Stimulated activated naive CD8-positive, alpha-beta T cell treated with anti-CD3 and anti-CD28 coated beads, Interleukin-15, Interleukin-2, amounts not matched to agents 100 ng/mL and 50 ng/mL, for 24 hours (primary cell): ENCODE measurements around the gene ZCCHC2.

Source experiments
- H3K27ac Mint-ChIP-seq: one replicate; pipeline ENCODE4 v1.8.0; 2021; ENCODE audit warnings: mild to moderate bottlenecking, mixed read lengths
- H3K27me3 Mint-ChIP-seq: one replicate; pipeline ENCODE4 v1.8.0; 2021; ENCODE audit warnings: mixed read lengths
- H3K36me3 Mint-ChIP-seq: one replicate; pipeline ENCODE4 v1.8.0; 2021; ENCODE audit warnings: low read depth, mixed read lengths
- H3K4me1 Mint-ChIP-seq: one replicate; pipeline ENCODE4 v1.8.0; 2021; ENCODE audit warnings: low read depth, mixed read lengths
- H3K4me3 Mint-ChIP-seq: one replicate; pipeline ENCODE4 v1.8.0; 2021; ENCODE audit warnings: mild to moderate bottlenecking, mixed read lengths
- H3K9me3 Mint-ChIP-seq: one replicate; pipeline ENCODE4 v1.8.0; 2021; ENCODE audit warnings: mixed read lengths

ZCCHC2 gene

DNA sequence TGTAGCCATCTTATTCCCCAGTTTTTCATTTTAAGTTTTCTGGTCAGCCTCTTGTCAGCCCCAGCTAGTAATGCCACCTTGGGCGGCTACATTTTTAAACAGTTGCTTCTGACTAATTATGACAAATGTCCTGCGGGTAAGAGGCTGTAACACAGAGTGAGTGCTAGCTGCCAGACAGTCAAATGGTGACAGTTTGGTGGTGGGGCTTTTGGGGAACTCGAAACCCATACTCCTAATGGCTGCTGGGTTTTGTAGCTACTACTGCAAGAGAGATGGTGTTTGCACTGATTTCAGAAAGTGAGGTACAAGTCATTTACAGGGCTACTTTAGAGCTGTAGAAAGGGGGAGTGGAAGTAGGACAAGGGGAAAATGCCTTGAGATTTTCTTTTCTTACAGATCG lies 48.2 kb downstream of the ZCCHC2 start:
- H3K4me3 Mint-ChIP-seq: no peak overlapping the region
- peaks cover 88% of the 10 kb centered on the region for H3K36me3 Mint-ChIP-seq
- H3K9me3 Mint-ChIP-seq: no peaks in the 10 kb centered on the region
- no peaks in the 10 kb centered on the region for H3K27me3 Mint-ChIP-seq
- H3K4me1 Mint-ChIP-seq: peaks cover 12% of the 10 kb centered on the region
- peak overlapping the region; percentile 57 for H3K27ac Mint-ChIP-seq

DNA sequence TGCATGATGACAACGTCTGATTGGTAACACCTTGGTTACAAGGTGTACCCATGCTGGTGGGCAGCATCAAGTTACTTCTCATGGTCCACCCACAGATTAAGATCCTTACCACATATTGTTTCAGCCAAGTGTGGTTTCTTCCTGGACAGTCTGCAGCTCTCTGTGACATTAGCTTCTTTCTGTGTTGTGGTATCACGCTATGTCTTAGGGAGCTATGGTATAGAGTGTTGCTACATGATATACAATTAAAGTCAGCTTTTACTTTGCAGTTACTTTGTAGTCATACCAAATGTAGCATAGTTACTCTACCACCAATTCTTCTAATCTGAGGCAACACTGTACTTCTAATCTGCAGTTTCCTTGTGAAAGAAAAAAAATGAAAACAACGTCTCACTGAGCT lies 48.8 kb downstream of the ZCCHC2 start:
- Mint-ChIP-seq H3K27ac (no peak overlapping the region), H3K4me3 (no peak overlapping the region), H3K36me3 (peaks cover 88% of the 10 kb centered on the region), H3K4me1 (peaks cover 17% of the 10 kb centered on the region), H3K9me3 (no peaks in the 10 kb centered on the region), H3K27me3 (no peaks in the 10 kb centered on the region)

DNA sequence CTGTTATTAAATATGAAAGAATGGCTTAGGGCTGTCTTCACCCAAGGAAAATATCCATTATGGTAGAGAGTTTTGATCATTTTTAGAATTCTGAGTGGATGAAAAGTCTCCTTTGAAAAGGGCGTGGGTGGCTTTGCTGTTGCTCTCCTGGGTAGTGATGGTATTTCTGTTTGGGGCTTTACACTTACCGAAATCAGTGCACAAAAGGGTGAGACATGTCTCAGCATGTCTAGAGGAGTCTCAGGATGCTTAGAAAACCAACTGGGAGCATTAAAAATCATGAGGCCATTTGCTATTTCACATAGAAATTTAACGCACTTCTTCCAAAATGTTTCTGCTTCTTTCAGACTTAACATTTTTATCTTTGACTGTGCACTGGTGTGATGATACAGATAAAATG lies 49.6 kb downstream of the ZCCHC2 start:
- peaks cover 25% of the 10 kb centered on the region for H3K4me1 Mint-ChIP-seq
- peaks cover 91% of the 10 kb centered on the region for H3K36me3 Mint-ChIP-seq
- H3K27me3 Mint-ChIP-seq: no peaks in the 10 kb centered on the region
- H3K9me3 Mint-ChIP-seq: no peaks in the 10 kb centered on the region
- no peak overlapping the region for H3K4me3 Mint-ChIP-seq
- H3K27ac Mint-ChIP-seq: no peak overlapping the region

DNA sequence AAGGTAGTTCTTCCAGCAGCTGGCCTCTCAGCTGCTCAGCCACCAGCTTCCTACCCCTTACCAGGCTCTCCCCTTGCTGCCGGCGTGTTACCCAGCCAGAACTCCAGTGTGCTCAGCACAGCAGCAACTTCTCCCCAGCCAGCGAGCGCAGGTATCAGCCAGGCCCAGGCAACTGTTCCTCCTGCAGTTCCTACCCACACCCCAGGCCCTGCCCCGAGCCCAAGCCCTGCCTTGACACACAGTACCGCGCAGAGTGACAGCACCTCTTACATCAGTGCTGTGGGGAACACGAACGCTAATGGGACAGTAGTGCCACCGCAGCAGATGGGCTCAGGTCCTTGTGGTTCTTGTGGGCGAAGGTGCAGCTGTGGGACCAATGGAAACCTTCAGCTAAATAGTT lies 52.0 kb downstream of the ZCCHC2 start:
- no peaks in the 10 kb centered on the region for H3K27me3 Mint-ChIP-seq
- H3K9me3 Mint-ChIP-seq: no peaks in the 10 kb centered on the region
- H3K4me1 Mint-ChIP-seq: peaks cover 30% of the 10 kb centered on the region
- peaks cover 76% of the 10 kb centered on the region for H3K36me3 Mint-ChIP-seq
- no peak overlapping the region for H3K4me3 Mint-ChIP-seq
- H3K27ac Mint-ChIP-seq: no peak overlapping the region

DNA sequence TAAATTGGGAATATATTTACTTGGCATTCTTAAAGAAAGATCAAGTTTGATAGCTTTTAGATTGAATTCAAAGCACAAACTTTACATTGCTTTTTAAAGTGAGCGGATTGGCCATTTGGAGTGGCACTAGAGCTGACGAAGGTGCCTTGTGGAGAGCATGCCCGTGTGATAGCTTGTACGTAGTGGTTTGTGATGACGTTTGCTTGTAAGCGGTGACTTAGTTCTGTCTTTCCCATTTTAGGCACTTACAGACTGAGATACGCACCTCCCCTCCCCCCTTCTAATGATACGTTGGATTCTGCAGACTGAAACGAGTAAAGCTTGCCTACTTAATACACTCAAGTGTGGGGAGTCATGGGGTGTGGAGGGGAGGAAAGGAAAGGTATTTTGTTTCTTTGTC lies 53.4 kb downstream of the ZCCHC2 start:
- peaks cover 66% of the 10 kb centered on the region for H3K36me3 Mint-ChIP-seq

DNA sequence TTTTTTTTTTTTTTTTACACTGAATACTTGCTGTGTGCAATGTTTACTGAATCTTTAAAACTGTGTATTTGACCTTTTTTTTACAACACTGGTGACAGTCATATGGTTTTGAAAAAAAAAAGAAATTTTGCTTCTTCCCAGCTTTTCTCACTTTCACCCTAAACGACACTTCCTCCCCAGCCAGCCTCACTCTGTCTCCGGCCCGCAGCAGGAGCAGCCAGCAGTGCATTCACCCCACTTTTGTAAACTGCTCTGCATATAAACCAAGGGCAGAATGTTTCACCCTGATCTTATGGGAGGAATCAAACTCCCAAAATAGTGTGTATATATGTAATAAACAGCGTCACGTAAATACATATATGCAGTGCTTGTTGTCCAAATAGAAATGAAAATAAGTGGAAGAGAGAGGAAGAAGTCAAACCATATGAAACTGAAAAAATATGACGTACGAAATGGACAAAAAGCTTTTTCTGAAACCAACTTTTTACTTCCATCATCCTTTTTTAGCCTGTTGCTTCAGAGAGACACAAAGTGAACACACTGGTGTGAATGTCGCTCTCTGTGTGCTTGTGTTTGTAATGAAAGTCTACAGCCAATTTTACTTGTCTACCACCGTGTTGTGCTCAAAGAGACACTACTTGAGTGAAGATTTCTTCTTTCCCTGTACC lies 54.2 kb downstream of the ZCCHC2 start:
- no peak overlapping the region for H3K4me3 Mint-ChIP-seq
- no peak overlapping the region for H3K27ac Mint-ChIP-seq

More for the DNA sequence above, 53.4 kb downstream of the ZCCHC2 start:
- Mint-ChIP-seq H3K27ac (no peak overlapping the region), H3K4me1 (peaks cover 23% of the 10 kb centered on the region), H3K27me3 (no peaks in the 10 kb centered on the region), H3K4me3 (no peak overlapping the region), H3K9me3 (no peaks in the 10 kb centered on the region)

DNA sequence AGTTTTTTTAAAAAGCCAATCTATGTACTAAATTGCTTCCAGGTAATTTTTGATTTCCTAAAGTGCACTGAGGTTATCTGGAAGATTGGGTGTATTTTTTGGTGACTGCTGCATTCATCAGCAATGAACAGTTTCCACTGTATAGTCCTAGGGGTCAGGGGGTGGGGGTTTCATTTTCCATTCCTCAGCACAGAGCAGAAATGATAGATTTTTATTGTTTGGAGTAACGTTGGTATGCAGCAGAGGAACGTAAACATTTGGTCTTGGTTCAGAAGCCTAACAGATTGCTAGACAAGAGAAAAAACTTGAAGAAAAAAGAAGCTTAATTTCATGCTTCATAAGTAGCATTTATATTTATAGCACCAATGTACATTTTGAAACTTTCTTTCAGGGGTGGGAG lies 54.9 kb downstream of the ZCCHC2 start:
- H3K9me3 Mint-ChIP-seq: no peaks in the 10 kb centered on the region
- no peak overlapping the region for H3K4me3 Mint-ChIP-seq
- H3K27ac Mint-ChIP-seq: no peak overlapping the region
- no peaks in the 10 kb centered on the region for H3K27me3 Mint-ChIP-seq
- peaks cover 56% of the 10 kb centered on the region for H3K36me3 Mint-ChIP-seq
- peaks cover 18% of the 10 kb centered on the region for H3K4me1 Mint-ChIP-seq

More for the DNA sequence above, 54.2 kb downstream of the ZCCHC2 start:
- Mint-ChIP-seq H3K36me3 (peaks cover 63% of the 10 kb centered on the region), H3K27me3 (no peaks in the 10 kb centered on the region), H3K4me1 (peaks cover 18% of the 10 kb centered on the region), H3K9me3 (no peaks in the 10 kb centered on the region)

DNA sequence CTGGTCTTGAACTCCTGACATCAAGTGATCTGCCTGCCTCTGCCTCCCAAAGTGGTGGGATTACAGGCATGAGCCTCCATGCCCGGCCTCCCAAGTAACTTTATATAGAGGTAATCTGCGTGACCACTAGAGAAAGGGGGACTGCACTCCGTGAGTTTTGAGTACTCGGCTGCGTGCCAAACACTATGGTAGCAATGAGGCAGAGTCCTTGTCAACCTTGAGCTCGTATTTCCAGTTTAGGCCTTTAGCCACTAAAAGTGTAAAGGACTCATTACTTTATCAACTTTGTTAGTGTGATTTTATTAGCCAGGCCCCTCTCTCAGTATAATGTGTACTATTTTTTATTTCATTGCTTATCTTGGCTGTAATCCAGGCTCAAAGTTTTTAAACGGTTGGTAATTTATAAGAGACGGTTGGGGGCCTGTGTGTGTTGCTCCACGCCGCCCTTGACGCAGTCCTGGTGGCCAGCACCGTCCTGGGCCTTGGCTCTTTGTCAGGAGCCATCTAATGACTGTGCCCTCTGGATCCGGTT lies 56.2 kb downstream of the ZCCHC2 start:
- Mint-ChIP-seq H3K27me3 (no peaks in the 10 kb centered on the region), H3K36me3 (peaks cover 45% of the 10 kb centered on the region), H3K9me3 (no peaks in the 10 kb centered on the region), H3K27ac (no peak overlapping the region), H3K4me3 (no peak overlapping the region), H3K4me1 (peaks cover 28% of the 10 kb centered on the region)

DNA sequence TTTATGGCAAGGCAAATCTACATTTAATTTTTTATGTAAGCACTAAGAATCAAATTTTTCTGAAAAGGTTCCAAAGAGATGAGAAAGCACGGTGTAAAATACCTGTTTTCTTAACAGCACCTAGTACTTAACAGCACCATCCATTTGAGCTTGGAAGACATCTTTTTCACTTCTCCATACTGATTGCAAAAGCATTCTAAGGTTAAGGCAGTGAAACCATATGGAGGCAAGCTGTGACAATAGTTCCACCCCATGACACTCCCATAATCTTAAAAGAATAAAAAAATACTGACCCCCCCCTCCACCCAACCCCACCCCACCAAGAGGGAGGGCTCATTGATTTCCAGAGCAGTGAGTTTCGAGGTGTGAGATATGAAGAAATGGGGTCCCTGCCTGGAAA lies 60.6 kb downstream of the ZCCHC2 start:
- Mint-ChIP-seq H3K36me3 (peaks cover 7% of the 10 kb centered on the region), H3K4me1 (peaks cover 39% of the 10 kb centered on the region), H3K27me3 (no peaks in the 10 kb centered on the region), H3K4me3 (no peak overlapping the region), H3K9me3 (no peaks in the 10 kb centered on the region), H3K27ac (no peak overlapping the region)

DNA sequence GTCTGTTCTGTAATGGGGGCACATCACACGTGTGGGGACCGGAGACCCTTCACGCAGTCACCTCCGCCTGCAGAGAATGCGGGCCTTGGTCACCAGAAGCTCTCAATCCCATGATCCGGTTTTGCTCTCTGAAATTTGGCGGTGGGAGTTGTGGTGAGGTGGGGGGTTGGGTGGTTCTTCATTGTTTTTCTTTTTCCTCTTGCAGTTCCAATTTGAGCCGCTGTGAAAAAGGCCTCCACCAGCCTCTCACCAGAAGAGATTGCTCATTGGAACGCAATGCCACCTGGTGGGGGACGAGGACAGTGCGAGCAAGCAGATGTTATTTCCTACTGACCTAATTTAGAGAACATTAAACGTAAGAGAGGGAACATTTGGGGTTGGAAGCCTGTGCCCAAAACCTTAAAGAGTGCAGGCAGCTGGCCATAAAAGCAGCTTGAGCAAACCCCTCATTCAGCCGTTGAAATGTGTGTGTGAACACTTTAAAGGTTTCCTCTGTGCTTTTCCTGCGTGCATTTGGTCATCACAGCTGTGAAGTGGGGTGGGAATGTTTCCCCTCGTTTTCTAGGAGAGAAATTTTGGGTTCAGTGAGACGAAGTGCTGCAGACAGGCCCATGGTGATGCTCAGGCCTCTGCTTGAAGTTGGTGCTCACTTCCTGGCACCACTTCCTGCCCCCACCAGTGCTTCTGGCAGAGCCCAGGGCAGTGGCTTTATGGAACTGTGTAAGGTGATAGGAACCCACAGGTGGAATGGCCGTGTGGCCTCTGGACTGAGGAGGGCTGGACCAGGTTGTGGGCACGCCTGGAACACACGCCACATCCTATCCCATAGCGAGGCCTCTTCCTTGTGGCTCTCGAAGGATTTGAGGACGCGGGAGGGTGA lies 61.7 kb downstream of the ZCCHC2 start:
- H3K36me3 Mint-ChIP-seq: peaks cover 5% of the 10 kb centered on the region
- H3K9me3 Mint-ChIP-seq: no peaks in the 10 kb centered on the region
- no peaks in the 10 kb centered on the region for H3K27me3 Mint-ChIP-seq
- H3K4me3 Mint-ChIP-seq: peak overlapping the region; percentile 38
- H3K4me1 Mint-ChIP-seq: peaks cover 39% of the 10 kb centered on the region
- peak overlapping the region; percentile 79 for H3K27ac Mint-ChIP-seq

DNA sequence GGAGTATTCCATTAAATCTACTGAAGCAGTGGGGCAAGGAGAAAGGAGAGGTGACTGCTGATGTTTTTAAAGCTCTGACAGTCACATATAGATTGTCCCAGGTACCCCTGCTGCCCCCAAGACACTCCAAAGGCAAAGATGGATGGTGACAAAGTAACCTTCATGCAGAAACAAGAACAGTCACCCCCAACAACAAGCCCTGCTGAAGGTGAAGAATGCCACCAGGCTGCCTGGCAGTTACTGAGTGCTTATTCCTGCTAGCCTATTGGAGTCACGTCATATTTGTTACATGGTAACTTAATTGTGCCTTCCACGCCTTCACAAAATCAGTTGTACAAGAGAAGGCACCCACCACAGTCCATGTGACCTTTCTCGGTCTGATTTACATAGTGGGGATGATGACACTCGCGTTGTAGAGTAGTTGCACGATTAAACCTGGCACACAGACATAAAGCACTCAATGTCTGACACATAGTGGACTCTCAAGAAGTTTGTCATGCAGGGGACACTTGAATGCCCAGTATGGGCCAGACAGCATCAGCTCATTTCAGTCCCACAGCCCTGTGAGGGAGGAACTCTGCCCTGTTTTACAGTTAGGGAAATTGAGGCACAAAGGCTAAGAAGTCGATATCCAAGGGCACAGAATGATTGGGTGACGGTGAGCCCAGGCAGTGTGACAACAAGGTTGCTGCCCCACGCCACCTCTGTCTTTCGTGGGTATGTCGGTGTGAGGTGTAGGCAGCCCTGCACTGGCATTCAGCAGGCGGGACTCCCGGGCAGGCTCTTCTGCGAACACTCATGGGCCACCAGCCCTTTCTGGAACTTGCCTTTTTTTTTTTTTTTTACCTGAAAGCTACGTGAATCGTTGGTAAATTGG lies 62.7 kb downstream of the ZCCHC2 start:
- peak overlapping the region; percentile 55 for H3K4me3 Mint-ChIP-seq
- H3K27me3 Mint-ChIP-seq: no peaks in the 10 kb centered on the region

DNA sequence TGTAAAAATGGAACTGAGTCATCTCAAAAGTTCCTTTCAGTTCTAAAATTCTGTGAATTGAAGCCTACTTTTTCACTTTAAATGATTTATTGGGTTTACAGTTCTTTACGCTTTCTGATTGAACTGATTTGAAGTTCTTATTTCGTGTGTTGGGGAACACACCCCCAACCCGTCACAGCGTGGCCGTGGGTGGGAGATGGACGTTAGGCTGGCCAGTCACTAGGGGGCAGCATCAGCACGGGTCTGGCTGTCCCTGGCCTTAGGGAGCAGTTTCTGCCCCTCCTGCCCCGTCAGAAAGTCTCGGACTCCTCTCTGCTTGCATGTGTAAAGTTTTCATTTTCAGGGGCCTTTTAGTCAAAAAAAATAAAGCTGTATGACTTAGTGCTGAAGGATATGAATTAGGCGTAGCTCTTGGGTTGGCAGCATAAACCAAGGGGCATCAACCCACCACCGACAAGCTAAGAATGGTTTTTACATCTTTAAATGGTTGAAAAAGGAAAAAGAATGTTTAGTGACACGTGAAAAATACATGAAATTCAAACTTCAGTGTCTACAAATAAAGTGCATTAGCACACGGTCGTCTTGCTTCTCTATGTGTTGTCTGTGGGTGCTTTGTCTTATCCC lies 63.4 kb downstream of the ZCCHC2 start:
- peak overlapping the region; percentile 78 for H3K27ac Mint-ChIP-seq

More for the DNA sequence above, 62.7 kb downstream of the ZCCHC2 start:
- H3K36me3 Mint-ChIP-seq: no peaks in the 10 kb centered on the region
- H3K27ac Mint-ChIP-seq: peak overlapping the region; percentile 90
- peaks cover 39% of the 10 kb centered on the region for H3K4me1 Mint-ChIP-seq
- H3K9me3 Mint-ChIP-seq: no peaks in the 10 kb centered on the region

DNA sequence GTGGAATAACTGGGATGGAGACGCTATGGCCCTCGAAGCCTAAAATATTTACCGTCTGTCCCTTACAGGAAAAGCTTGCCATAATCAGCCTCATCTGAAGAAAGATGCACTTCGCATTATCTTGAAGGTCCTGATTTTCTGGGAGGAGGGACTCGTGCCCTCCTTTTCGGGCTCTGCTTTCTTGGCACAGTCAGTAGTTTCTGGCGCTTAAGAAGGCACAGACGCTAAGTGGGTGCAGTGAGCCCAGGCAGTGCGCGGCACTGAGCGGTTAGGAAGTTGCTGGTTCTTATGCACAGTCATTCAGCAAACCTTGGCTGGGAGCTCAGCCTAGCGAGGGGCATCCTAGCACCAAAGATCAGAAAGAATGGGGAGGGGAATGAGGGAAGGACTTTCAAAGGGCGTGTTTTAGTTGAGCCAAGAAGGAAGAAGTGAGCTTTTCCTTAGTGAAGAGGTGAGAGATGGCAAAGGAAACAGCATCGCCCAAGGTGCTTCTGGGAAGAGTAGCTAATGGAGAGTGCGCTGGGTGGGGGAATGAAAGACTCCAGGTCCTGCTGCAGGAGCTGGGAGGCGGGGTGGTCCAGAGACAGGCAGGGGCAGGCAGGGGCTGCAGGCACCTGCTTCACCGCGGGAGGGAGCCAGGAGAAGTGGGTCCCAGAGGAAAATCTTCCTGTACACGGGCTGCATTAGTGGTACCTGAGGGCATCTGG lies 64.1 kb downstream of the ZCCHC2 start:
- Mint-ChIP-seq H3K4me3 (no peak overlapping the region), H3K9me3 (no peaks in the 10 kb centered on the region), H3K4me1 (peaks cover 39% of the 10 kb centered on the region), H3K27ac (no peak overlapping the region), H3K36me3 (no peaks in the 10 kb centered on the region), H3K27me3 (no peaks in the 10 kb centered on the region)

More for the DNA sequence above, 63.4 kb downstream of the ZCCHC2 start:
- Mint-ChIP-seq H3K9me3 (no peaks in the 10 kb centered on the region), H3K27me3 (no peaks in the 10 kb centered on the region), H3K36me3 (no peaks in the 10 kb centered on the region), H3K4me1 (peaks cover 39% of the 10 kb centered on the region), H3K4me3 (peak overlapping the region; percentile 55)

DNA sequence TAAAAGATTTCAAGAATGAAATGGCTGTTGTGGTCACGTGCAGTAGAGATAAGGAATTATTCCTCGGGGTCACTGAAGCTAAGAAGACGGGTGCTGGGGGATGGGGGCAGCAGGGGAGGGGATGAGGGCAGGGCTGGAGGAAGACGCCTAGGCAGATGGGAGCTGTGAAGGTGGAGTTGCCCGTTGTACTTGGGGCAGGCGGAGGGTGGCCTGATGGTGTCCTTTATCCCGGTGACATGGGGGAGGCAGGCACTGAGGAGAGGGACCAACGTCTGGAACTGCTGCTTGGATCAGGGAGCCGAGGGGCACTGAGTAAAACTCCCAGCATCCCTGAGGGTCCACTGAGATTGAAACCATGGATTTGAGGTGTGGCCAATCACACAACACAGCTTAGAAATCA lies 64.9 kb downstream of the ZCCHC2 start:
- peaks cover 39% of the 10 kb centered on the region for H3K4me1 Mint-ChIP-seq
- H3K9me3 Mint-ChIP-seq: no peaks in the 10 kb centered on the region
- no peak overlapping the region for H3K4me3 Mint-ChIP-seq
- H3K27ac Mint-ChIP-seq: no peak overlapping the region
- peaks cover 5% of the 10 kb centered on the region for H3K27me3 Mint-ChIP-seq
- H3K36me3 Mint-ChIP-seq: no peaks in the 10 kb centered on the region
